IPS-18a (cell line): ENCODE data around the gene JADE2.
"Not testable (repeated sequence)": the region's sequence is repeated elsewhere in the genome, so short reads cannot be mapped to it uniquely, and the experiment has no call there.

Experiments used
- H3K27ac ChIP-seq: one replicate; pipeline ENCODE4 v1.5.1; 2013; ENCODE audit warnings: low read length
- H3K27me3 ChIP-seq: one replicate; pipeline ENCODE4 v1.6.1; 2013; ENCODE audit warnings: mild to moderate bottlenecking, low read length; ENCODE audit not compliant: control insufficient read depth, insufficient read depth
- H3K36me3 ChIP-seq: one replicate; pipeline ENCODE4 v1.6.1; 2013; ENCODE audit warnings: low read depth, low read length; ENCODE audit not compliant: control insufficient read depth
- H3K4me1 ChIP-seq: one replicate; pipeline ENCODE4 v1.6.1; 2013; ENCODE audit warnings: low read depth, low read length; ENCODE audit not compliant: control insufficient read depth
- H3K4me3 ChIP-seq: one replicate; pipeline ENCODE4 v1.5.1; 2013; ENCODE audit warnings: low read length
- H3K9ac ChIP-seq: one replicate; pipeline ENCODE4 v1.6.1; 2013; ENCODE audit warnings: mild to moderate bottlenecking, low read length, moderate library complexity
- H3K9me3 ChIP-seq: one replicate; pipeline ENCODE4 v1.6.1; 2013; ENCODE audit warnings: low read depth, low read length; ENCODE audit not compliant: control insufficient read depth

JADE2 gene

GRCh38 chr5:134547999-134548658 lies 22.7 kb downstream of the JADE2 start:
- Histone ChIP-seq H3K36me3 (peaks cover 7% of the 10 kb centered on the region), H3K9me3 (no peaks in the 10 kb centered on the region), H3K4me1 (peaks cover 6% of the 10 kb centered on the region), H3K4me3 (no peak overlapping the region), H3K27me3 (no peaks in the 10 kb centered on the region), H3K9ac (no peak overlapping the region), H3K27ac (no peak overlapping the region)

GRCh38 chr5:134549714-134550113 lies 24.2 kb downstream of the JADE2 start:
- peaks cover 13% of the 10 kb centered on the region for H3K36me3 ChIP-seq
- no peak overlapping the region for H3K9ac ChIP-seq
- H3K27ac ChIP-seq = no peak overlapping the region
- no peaks in the 10 kb centered on the region for H3K27me3 ChIP-seq
- H3K4me3 ChIP-seq = no peak overlapping the region
- H3K9me3 ChIP-seq = no peaks in the 10 kb centered on the region
- H3K4me1 ChIP-seq = peaks cover 6% of the 10 kb centered on the region

DNA sequence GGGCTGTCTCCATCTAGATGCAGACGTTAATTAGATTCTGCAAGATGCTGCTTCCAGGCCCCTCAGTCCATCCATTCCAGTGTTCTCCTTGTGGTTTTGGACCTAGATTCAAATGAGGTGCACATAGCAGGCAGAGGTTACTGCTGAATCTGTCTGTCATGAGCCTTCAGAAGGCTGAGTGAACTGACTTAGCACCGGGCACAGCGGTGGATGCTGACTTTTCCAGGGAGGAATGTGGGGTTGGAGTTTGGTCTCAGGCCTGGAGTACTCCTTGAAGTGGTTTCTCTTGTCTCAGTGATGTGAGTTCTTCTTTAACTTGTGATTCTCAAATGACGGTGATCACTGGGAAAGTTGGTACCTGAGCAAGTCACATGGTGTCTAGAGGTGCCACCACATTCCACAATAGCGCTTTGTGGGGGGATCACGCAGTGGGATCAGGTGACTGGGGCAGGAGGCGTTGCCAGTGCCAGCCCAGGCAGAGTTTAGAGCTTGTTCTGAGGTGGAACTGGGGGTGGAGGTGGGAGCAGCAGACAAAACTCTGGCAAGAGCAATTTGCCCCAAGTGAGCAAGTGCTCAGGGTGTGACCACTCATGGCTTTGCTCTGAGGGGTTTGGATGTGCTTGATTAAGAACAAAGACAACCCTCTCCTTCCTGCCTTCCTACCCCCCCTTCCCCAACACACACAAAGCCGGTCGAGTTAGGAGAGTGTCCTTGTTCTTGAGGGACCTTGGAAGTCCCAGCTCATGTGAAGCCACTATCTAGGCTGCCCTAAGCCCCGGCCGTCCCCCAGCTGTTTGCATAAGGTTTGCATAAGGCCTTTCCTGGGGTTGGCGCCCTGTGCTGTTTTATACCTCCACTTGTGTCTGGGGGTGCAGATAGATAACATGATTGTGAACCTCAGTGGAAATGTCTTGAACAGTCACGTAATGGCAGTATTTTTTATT lies 25.1 kb downstream of the JADE2 start:
- Histone ChIP-seq H3K4me3 (no peak overlapping the region), H3K9ac (no peak overlapping the region), H3K4me1 (peaks cover 6% of the 10 kb centered on the region), H3K27ac (no peak overlapping the region), H3K27me3 (no peaks in the 10 kb centered on the region), H3K9me3 (no peaks in the 10 kb centered on the region), H3K36me3 (peaks cover 13% of the 10 kb centered on the region)

- Histone ChIP-seq H3K9me3 (no peaks in the 10 kb centered on the region), H3K36me3 (peaks cover 18% of the 10 kb centered on the region), H3K4me3 (no peak overlapping the region), H3K27me3 (no peaks in the 10 kb centered on the region), H3K9ac (no peak overlapping the region), H3K4me1 (peaks cover 6% of the 10 kb centered on the region), H3K27ac (no peak overlapping the region)
Observed at GRCh38 chr5:134551901-134552300, 26.4 kb downstream of the JADE2 start.

GRCh38 chr5:134552301-134552700 lies 26.8 kb downstream of the JADE2 start:
- Histone ChIP-seq H3K9ac (no peak overlapping the region), H3K27ac (no peak overlapping the region), H3K4me3 (no peak overlapping the region), H3K27me3 (no peaks in the 10 kb centered on the region), H3K36me3 (peaks cover 18% of the 10 kb centered on the region), H3K9me3 (no peaks in the 10 kb centered on the region), H3K4me1 (peaks cover 6% of the 10 kb centered on the region)

DNA sequence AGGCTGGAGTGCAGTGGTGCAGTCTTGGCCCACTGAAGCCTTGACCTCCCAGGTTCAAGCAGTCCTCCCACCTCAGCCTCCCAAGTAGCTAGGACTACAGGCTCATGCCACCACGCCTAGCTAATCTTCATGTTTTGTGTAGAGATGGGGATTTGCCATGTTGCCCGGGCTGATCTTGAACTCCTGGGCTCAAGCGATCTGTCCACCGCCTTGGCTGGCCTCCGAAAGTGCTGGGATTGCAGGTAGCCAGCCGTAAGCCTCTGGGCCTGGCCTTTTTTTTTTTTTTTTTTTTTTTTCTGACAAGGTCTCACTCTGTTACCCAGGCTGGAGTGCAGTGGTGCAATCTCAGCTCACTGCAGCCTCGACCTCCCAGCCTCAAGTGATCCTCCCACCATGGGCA lies 27.2 kb downstream of the JADE2 start:
- not testable (repeated sequence) for H3K27ac ChIP-seq, H3K27me3 ChIP-seq, H3K4me3 ChIP-seq, H3K9ac ChIP-seq, H3K4me1 ChIP-seq, H3K9me3 ChIP-seq
- peaks cover 18% of the 10 kb centered on the region for H3K36me3 ChIP-seq

DNA sequence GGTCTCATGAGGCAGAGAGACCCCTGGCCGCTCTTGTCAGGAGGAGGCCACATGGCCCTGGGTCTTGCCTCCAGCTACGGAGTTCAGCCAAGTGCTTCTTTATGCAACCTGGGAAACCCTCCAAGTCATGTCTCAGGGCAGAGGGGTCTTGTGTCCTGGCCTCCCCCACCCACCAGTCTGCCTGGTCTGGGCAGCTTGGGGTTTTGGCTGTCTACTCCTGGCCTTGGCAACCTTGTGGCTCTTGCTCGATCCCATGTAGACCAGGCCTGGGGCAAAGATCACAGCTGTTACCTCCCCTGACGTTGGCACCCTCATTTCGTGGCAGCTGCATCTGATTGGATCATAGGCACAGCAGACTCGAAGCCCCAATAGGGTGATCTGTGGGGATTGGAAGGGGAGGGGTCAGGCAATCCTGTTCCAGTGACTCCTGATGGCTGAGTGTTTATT lies 28.4 kb downstream of the JADE2 start:
- no peak overlapping the region for H3K27ac ChIP-seq
- H3K9me3 ChIP-seq = no peaks in the 10 kb centered on the region
- H3K9ac ChIP-seq = no peak overlapping the region
- H3K36me3 ChIP-seq = peaks cover 18% of the 10 kb centered on the region
- no peak overlapping the region for H3K4me3 ChIP-seq
- H3K4me1 ChIP-seq = peaks cover 6% of the 10 kb centered on the region
- no peaks in the 10 kb centered on the region for H3K27me3 ChIP-seq

DNA sequence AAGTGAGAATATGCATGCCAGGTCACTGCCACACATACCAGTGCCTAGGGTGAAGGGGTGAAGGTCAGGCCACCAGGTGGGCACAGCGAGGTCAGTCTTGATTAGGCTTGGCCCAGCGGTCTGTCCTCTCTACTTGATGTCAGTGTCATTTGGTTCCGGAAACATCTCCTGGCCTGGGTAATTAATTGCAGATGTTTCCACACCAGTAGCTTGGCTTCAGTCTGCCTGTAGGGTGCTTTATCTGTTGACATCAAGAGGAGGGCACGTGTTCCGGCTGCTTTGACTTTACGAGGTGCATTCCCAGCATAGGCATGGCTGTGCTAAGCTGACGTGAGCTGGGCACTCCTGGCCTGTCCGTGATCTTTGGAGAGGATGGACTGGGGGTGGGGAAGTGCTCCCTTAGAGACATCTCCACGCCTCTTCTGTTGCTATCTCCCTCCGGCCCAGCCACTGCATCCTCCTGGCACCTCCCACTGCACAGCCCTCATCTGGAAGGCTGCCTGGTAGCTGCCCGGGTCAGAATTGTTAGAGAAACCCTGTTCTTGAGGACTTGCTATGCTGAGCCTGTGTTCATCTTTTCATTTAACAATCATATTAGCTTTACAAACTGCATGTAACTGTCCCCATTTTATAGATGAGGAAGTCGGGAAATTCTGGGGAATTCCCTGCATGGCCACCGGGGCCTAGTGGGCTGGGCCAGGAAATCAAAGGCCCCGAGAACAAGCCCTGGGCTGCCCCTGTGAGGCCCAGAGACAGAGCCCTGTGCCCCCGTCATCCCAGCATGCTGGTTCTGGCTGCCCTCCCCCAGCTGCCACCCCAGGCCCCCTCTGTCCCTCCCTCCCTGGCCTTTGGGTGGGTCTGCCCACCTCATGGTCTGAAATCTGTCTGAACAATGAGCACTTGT lies 29.1 kb downstream of the JADE2 start:
- Histone ChIP-seq H3K9me3 (no peaks in the 10 kb centered on the region), H3K27me3 (no peaks in the 10 kb centered on the region), H3K27ac (no peak overlapping the region), H3K4me3 (no peak overlapping the region), H3K9ac (no peak overlapping the region), H3K36me3 (peaks cover 22% of the 10 kb centered on the region), H3K4me1 (peaks cover 6% of the 10 kb centered on the region)

DNA sequence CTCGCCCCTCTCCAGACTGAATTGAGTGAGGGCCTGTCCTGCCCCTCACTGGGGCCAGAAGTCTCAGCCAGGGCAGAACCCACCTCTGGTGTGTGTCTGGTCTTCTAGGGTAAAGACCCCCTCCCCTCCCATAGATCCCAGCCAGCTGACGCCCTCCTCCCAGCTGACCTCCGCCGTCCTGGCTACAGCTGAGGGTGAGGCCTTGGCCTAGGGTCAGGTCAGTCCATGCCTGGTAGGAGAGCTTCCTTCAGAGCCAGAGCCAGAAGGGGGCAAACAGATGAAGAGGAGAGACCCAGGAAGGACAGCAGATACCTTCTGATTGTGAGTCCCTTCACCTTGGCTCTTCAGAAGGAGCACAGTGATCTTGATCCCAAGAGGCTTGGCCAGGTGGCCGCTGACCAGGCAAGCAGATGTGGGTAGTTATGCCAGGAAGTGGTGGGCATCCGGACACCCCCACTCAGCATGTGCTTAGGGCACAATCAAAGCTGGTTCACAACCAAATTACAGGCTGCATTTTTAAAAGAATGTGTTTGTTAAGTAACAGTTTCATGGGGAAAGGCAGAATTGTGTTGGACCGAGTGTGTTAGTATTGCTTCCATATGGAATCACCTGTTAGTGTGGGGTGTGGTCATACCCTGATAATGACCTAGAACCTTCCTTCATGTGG lies 29.9 kb downstream of the JADE2 start:
- Histone ChIP-seq H3K4me3 (no peak overlapping the region), H3K9ac (no peak overlapping the region), H3K4me1 (peaks cover 2% of the 10 kb centered on the region), H3K9me3 (no peaks in the 10 kb centered on the region), H3K36me3 (peaks cover 29% of the 10 kb centered on the region), H3K27me3 (no peaks in the 10 kb centered on the region), H3K27ac (no peak overlapping the region)

- no peak overlapping the region for H3K27ac ChIP-seq
- H3K4me3 ChIP-seq = no peak overlapping the region
Observed at GRCh38 chr5:134555890-134556311, 30.4 kb downstream of the JADE2 start.

DNA sequence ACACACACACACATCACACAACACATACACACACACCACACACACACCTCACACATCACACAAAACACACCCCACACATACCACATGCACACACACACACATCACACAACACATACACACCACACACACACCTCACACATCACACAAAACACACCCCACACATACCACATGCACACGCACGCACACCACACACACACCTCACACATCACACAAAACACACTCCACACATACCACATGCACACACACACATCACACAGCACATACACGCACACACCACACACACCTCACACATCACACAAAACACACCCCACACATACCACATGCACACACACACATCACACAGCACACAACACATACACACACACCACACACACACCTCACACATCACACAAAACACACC lies 31.1 kb downstream of the JADE2 start:
- not testable (repeated sequence) for H3K4me3 ChIP-seq, H3K9me3 ChIP-seq, H3K27ac ChIP-seq, H3K27me3 ChIP-seq, H3K9ac ChIP-seq, H3K4me1 ChIP-seq
- H3K36me3 ChIP-seq = peaks cover 39% of the 10 kb centered on the region

More at GRCh38 chr5:134555890-134556311, 30.4 kb downstream of the JADE2 start:
- Histone ChIP-seq H3K9ac (no peak overlapping the region), H3K4me1 (no peaks in the 10 kb centered on the region), H3K9me3 (no peaks in the 10 kb centered on the region), H3K36me3 (peaks cover 35% of the 10 kb centered on the region), H3K27me3 (no peaks in the 10 kb centered on the region)
